Hepatocyte (in vitro differentiated cells): Measurements from ENCODE around the gene BCAS3.

Experiments used
- CTCF ChIP-seq: fragments of 200-600 bp; sonication (generic); IDR thresholded peaks from 2 replicates; pipeline ENCODE4 v1.5.1; 2016; ENCODE audit warnings: antibody characterized with exemption, mild to moderate bottlenecking; ENCODE audit not compliant: poor library complexity
- EZH2 ChIP-seq: fragments of 200-600 bp; sonication (generic); IDR thresholded peaks from 2 replicates; pipeline ENCODE4 v1.6.1; 2016; ENCODE audit warnings: antibody characterized with exemption, mild to moderate bottlenecking, borderline replicate concordance
- EZH2phosphoT487 ChIP-seq: fragments of 200-600 bp; sonication (generic); IDR thresholded peaks from one replicate; pipeline ENCODE4 v1.6.1; 2018; ENCODE audit warnings: antibody characterized with exemption, mild to moderate bottlenecking, low read depth, moderate library complexity; ENCODE audit not compliant: unreplicated experiment, severe bottlenecking

- TF ChIP-seq CTCF (no peak), EZH2 (no peak), EZH2phosphoT487 (no peak)
These were observed 622.2 kb downstream of the BCAS3 start for GRCh38 chr17:61299517-61300513.
